HL-60 (cell line): ENCODE data around the gene SGMS1.

Experiments used
- CTCF ChIP-seq: IDR thresholded peaks from one replicate; pipeline ENCODE4 v1.5.1; 2011; ENCODE audit warnings: low read length, control low read depth, inconsistent platforms; ENCODE audit not compliant: insufficient read depth
- REST ChIP-seq: IDR thresholded peaks from 2 replicates; pipeline ENCODE4 v1.6.1; 2012; ENCODE audit warnings: low read depth; ENCODE audit not compliant: insufficient replicate concordance

GRCh38 chr10:50326172-50326555 lies 297.6 kb downstream of the SGMS1 start:
- TF ChIP-seq CTCF = no peak
- no peak for TF ChIP-seq REST
